Transverse colon (tissue), 4 donors: ENCODE results near the gene CCDC8.

Source experiments
- CTCF ChIP-seq, 5 experiments: fragments of 200-600 bp in 3 of 5; fragments of 450-650 bp in 2 of 5; sonication (generic) in 3 of 5; IDR thresholded peaks; 1 replicate in 2 of 5; 2 replicates in 3 of 5; pipeline ENCODE4 v1.5.1; 2016 to 2017; ENCODE audit warnings: antibody characterized with exemption in 5 of 5, inconsistent platforms in 3 of 5, mild to moderate bottlenecking in 2 of 5, moderate library complexity in 1 of 5
- EP300 ChIP-seq: sonication (generic); formaldehyde crosslinking; IDR thresholded peaks from one replicate; pipeline ENCODE4 v1.6.1; 2017; ENCODE audit warnings: antibody characterized with exemption, low read depth
- POLR2A ChIP-seq: fragments of 450-650 bp; IDR thresholded peaks from one replicate; pipeline ENCODE4 v1.6.1; 2016; ENCODE audit warnings: antibody characterized with exemption, mild to moderate bottlenecking, moderate library complexity
- POLR2AphosphoS5 ChIP-seq, 3 donors: sonication (generic); formaldehyde crosslinking; IDR thresholded peaks; one replicate each; pipeline ENCODE4 v1.6.1; 2016; ENCODE audit warnings: antibody characterized with exemption in 3 of 3

- no peak for TF ChIP-seq CTCF (IDR thresholded peaks at IDR 0.05)
- TF ChIP-seq POLR2AphosphoS5 (IDR thresholded peaks at IDR 0.05) = no peak
- no peak for TF ChIP-seq POLR2A
- no peak for TF ChIP-seq EP300
These were observed 4.2 kb downstream of the CCDC8 start for GRCh38 chr19:46409191-46409590.
